AG20443 (cell line): ENCODE measurements around the gene GTPBP1.

Experiments
- DNase-seq: peaks from one replicate; pipeline ENCODE4 v3.0.0; 2012; ENCODE audit warnings: low spot score, mixed read lengths

The GTPBP1 gene

GRCh38 chr22:38727123-38727522 lies 21.4 kb downstream of the GTPBP1 start:
- DNase-seq: no peak

DNA sequence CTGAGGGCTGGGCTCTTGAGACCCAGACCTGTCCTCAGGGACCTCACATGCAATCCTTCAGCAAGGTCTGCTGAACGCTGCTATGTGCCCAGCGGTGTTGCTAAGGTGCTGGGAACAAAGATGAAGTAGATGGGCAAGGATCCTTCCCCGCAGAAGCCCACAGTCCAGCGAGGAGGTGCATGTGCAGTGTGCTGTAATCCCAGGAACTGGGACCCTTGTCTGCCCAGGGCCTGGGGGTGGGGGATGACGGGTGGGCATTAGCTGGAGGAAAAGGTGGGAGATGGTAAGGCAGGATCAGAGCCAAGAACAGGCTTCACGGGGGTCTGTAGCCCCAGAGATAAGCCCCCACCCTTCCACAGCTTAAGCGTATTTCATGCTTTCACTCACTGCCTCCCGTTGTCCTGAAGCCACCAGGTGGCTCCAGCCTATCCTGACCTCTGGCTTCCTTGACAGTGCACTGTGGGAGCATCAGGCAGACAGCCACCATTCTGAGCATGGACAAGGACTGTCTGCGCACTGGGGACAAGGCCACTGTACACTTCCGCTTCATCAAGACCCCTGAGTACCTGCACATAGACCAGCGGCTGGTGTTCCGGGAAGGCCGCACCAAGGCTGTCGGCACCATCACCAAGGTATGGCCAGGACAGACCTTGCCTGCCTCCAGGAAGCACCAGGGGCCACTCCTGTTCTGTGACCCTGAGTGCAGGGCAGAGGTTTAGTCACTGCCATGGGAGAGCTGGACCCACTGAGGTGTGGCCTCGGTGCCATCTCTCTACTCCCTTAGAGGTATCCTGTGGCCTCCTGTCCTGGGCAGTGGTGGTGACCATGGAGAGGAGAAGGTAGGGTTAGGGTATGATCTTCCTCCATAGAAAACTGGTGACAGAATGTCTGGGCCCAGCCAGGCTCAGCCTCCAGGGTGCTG lies 22.0 kb downstream of the GTPBP1 start:
- no peak for DNase-seq

DNA sequence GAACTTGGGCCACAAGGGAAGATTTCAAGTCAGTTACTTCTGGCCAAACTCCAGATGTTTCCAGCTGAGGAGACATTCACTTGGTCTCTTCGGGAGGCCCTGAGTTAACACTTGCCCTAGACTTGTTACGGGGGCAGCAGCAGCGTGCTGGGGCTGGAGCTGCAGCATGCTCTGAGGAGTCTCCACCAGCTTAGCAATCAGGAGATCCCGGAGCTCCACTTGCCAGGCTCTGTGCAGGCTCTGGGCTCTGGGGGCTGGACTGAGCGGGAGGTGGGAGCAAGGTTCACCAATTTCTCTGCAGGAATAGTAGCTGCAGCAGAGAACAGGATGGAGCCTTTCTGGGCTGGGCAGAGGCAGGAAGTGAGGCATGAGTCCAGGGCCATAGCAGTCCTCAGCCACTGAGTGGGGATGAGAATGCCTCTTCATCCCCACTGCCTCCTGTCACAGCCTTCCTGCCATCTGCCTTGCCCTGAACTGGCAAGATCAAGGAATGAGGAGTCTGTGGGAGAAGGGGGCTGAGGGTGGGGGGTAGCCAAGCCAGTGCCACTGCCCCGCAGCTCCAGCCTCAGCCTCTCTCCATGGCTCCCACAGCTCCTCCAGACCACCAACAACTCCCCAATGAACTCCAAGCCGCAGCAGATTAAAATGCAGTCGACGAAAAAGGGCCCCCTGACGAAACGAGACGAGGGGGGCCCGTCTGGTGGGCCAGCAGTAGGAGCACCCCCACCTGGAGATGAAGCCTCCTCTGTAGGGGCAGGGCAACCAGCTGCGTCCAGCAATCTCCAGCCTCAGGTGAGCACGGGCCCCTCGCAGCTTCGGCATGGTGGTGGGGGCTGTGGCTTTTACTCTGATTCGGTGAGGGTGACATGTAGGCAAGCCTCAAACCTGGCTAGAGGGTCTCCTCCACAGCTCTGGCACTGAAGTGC lies 23.4 kb downstream of the GTPBP1 start:
- DNase-seq: no peak

DNA sequence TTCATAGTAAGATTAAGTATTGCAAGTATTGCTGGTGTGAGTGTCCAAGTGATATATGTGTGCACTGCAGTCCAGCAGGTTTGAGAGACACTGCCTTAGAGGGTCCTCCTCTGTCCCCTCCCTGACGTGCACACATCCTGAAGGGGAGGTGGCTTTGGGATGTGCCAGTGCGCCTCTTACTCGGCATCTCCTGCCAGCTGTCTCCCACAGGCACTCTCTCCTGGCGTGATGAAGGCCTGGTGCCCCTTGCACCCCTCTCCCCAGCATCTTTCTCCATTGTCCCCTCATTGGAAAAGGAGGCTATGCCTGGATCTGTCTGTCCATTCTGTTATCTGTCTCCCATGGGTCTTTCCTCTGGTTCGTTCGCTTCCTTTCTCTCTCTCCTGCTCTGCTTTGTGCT lies 24.2 kb downstream of the GTPBP1 start:
- DNase-seq: no peak

DNA sequence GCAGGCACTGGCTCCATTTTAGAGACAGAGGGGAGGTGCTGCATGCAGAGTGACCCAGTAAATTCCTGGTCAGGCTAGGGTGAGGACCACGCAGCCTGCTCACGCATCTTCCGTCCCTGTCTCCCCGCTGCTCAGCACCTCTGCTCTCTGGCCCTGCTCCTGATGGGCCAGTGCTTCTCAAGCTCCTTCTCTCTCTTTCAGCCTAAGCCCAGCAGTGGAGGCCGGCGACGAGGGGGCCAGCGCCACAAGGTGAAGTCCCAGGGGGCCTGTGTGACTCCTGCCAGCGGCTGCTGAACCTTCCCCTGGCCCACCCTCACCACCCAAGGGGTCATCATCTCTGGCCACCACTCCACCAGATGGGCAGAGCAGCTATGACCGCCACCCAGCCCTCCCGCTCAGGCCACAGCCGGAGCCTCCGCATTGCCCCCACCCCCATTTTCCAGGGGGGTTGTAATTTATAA lies 24.7 kb downstream of the GTPBP1 start:
- no peak for DNase-seq

DNA sequence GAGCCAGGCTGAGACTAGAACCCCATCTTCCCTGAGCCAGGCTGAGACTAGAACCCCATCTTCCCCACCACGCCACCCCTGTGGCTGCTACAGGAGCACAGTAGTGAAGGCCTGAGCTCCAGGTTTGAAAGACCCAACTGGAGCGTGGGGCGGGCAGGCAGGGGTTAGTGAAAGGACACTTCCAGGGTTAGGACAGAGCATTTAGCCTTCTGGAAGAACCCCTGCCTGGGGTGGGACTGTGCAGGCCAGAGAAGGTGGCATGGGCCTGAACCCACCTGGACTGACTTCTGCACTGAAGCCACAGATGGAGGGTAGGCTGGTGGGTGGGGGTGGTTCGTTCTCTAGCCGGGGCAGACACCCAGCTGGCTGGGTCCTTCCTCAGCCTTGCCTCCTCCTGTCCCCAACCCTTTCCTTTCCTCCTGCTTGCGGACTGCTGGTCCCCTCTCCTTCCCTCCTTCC lies 26.0 kb downstream of the GTPBP1 start:
- no peak for DNase-seq

DNA sequence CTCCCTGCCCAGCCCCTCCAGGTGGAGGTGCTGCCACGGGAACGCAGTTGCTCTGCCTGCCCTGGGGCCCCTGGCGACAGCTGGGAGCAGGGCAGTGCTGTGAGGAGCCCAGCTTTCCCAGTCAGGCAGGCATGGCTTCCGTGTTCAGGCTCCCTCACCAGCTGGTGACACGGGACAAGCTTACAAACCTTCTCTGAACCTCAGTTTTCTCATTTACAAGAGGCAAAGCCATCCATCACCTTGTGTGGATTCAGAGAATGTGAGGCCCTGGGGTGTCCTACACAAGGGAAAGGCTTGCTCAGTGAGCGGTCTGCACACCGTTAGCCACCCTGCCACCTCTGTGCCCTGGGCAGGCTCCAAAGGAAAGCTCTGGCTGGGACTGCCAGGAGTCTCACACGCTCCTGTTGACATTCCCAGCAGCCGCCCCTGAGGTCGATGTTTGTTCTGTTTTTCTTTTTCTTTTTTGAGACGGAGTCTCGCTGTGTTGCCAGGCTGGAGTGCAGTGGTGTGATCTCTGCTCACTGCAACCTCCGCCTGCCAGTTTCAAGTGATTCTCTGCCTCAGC lies 26.6 kb downstream of the GTPBP1 start:
- DNase-seq: no peak

GRCh38 chr22:38733329-38733723 lies 27.6 kb downstream of the GTPBP1 start:
- peak; percentile 72 for DNase-seq

GRCh38 chr22:38733724-38734381 lies 28.1 kb downstream of the GTPBP1 start:
- DNase-seq: peak; percentile 27

DNA sequence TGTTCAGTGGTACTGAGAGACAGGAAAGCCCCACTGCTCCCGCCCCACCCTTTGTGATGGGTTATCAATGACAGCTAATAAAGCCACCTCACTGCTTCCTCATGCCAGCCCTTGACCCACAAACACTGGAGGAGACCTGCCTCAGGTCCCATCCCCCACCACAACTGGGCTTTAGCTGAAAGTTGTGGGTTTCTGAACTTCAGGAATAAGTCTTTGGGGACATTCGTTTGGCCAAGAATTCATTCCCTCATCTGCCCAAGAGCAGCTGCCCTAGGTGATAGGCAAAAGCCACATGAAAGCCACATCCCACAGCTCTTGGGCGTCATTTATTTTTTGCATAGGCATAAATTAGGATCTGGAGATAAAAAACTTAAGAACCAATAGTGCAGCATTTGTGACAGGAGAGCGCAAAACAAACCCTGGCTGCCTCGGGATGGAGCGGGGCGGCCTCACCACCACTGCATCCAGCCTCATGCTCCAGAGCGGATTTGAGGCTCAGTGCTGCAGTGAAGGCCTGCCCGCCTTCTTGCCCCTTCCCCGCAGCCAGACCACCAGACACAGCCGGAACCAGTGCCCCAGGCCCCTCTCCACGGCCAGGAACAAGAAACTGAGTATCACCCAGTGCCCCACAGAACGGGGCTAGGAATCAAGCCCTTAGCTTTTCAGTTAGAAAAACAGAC lies 28.8 kb downstream of the GTPBP1 start:
- no peak for DNase-seq

DNA sequence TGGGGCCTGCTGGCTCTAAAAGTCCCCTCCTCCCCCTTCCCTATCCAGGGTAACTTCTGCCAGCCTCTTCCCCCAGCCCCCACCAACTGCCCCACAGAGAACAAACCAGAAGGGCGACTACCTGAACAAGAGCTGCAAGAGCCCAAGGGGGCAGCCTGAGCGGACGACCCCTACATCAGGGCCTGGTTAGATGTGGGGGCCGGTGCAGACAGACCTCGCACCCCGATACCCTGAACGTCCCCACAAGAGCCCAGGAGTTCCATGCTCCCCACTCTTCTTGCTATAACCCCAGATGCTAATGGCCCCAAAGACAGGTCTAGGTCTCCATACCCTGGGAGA lies 29.4 kb downstream of the GTPBP1 start:
- DNase-seq: no peak

DNA sequence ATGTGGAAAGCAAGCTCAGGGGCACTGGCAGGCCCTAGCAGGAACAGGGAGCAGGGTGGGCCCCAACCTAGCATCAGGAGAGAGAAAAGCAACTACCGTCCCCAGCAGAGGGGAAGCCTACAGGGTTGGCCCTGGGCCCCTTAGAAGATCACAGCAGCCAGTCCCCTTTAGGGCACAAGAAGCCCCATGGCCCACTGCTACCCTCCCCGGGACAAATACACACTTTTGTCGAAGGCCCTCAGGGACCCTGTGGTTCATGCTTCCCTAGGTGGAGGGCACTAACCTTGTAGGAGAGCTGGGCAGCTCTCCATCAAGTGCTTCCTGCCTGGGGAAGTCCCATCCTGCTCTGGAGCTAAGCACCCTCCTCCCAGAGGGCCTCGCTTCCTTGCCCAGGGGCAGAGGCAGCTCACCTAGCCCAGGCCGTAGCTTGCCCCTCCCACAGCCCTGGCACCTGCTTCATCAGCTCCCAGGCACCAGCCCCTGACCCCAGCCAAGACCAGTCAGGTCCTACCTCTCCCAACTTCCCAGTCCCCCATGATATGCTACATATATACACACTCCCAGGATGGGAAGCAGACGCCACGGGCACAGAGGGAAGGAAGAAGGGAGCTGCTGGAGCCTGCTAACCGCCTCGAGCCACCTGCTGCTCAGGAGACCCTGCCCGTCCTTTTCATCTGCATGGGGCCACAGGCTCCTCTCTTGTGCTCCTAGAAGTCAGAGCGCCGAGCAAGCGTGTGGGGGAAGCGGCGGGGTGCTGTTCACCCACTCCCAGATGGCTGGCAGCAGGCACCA lies 29.9 kb downstream of the GTPBP1 start:
- DNase-seq: no peak

DNA sequence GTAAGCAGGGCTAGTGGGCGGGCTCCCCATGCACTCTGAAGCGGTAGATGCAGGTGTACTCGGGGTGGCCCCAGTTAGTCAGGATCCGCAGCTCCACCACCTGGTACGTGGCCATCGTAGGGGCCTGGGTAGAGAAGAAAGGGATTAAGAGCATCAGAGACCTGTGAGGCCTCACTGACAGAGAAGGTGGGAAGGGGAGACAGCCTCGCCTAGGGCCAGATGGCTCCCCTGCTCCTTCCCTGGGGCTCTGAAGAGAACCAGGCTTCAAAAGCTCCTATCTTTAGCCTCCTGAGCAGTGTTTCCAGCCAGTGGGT lies 30.5 kb downstream of the GTPBP1 start:
- DNase-seq: no peak

DNA sequence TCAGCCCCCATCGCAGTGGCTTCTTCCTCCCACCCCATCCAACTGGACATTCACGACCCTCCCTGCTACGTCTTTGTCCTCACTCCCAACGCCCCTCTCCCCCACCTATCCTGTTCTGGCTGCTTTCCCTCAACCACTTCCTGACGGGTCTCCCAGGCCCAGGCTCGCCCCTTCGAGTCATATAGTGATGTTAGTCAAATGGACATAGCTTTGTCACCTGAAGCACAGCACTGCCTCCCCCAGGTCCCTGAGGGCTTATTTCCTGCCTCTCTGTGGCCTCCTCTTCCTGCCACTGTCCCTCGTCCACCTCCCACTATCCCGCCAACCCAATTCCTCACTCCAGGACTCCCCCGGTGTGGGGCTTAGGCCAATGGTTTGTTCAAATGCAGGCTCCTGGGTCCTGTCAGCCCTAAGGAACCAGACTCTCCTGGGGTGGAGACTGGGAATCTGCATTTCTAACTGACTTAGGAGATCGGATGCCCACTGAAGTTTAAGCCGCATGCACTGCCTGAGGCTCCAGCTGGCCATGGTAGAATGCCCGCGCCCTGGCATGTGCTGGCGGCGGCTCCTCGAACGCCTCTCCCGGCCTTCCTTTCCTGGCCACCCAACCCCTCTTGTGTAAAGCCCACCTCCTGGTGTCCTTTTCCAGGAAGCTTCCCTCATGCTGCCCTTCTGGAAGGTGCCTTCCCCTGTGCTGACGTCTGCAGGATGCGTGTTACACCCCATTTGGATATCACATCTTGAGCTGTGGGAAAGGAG lies 31.7 kb downstream of the GTPBP1 start:
- no peak for DNase-seq

- DNase-seq: no peak
Observed at GRCh38 chr22:38738475-38739070, 32.8 kb downstream of the GTPBP1 start.

DNA sequence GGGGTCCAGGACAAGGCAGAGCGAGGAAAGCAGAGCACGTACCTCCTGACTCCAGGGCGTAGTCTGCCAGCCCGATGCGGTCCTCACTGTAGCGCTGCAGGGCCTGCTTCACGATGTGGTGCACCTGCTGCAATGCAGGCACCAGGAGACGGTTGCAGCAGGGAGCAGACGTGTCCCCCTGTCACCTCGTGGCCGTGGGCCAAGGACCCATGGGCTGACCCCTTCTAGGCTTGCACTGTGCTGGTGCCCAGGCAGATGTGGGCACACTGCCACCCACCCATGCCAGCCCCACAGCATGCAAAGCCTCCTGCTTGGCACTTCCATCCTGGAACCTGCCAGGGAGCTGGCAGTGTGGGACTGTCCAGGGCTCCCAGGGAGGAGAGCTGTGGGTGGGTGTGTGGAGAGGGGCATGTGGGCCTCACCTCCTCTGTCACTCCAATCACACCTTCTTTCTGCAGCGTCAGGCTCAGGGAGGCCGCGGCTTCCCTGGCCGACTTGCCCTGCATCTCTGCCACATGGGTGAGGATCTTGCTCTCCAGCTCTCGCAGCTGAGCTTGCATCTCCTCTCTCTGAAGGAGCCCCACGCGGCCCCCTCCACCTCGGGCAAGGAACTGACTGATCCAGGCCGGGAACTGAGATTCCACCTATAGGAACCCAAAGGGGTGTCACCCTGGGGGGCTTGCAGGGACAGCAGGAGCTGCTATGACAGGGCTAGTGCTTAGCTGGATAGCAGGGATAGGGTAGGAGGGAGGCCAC lies 33.7 kb downstream of the GTPBP1 start:
- no peak for DNase-seq

DNA sequence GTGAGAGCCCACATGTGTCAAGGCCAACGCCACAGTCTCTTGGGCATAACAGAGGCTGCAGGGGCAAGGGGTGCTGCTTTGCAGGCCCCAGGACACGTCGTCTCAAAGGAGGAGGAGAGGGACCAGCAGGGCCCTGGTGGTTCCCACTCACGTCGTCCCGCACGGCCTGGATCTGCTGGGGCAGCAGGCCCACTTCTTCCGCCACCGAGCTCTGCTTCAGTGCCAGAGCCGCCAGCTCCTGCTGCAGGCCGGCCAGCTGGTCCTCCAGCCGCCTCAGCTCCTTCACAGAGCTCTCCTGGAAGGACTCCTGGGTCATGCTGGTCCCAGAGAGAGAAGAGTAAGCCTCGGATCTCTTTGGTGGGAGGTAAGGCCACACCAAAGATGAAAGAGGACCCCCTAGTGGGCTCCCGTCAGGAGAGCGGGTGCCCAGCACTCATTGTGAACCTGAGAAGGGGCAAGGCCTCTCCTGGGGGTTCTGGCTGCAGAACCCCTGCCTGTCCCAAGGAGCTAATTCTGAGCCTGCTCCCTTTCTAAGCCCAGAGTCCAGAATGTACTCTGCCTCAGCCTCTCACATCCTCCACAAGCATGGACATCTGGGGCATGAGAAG lies 34.5 kb downstream of the GTPBP1 start:
- DNase-seq: no peak

DNA sequence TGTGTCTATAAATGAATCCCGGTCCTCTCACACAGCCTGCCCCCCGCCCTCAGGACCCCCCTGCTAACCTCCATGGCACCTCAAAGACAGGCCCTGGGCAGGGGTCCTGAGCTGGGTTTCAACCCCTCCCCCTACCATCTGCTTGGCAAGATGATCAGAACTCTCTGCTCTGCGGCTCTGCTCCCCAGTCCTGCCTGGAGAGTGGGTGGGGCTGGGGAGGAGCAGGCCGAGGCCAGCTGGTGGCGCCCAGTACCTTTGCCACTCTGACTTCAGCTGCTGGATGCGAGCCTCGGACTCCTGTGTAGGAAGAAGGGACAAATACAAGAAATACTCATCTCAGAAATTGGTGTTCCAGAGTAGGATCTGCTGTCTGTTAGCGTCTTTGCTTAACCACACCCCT lies 35.0 kb downstream of the GTPBP1 start:
- DNase-seq: no peak
